K562 (cell line): Measurements from ENCODE around the gene TYW1B. TPM values are rescaled to one million over a fixed set of nuclear protein-coding genes. Genes with fewer than 3 reads are reported as not detected.
"Not testable (repeated sequence)": the region's sequence is repeated elsewhere in the genome, so short reads cannot be mapped to it uniquely, and the experiment has no call there.

Experiments used
- ATAC-seq: fragments of 200-7000 bp; cut with Tn5 transposase; 3 replicates; pipeline ENCODE4 v1.9.1; 2020; ENCODE audit warnings: moderate library complexity
- BruUV-seq: library from RNA; stranded (reverse); fragments of 400-500 nt; replicated peaks from 2 replicates; lab custom pipeline; 2021; lab: Mats Ljungman, UMichigan
- CTCF ChIA-PET: fragments of 300-600 bp; formaldehyde crosslinking; extraction: SDS; loops from one replicate; lab custom pipeline; 2021; ENCODE audit warnings: low intra/inter-chr PET ratio; lab: Yijun Ruan, JAX
- POLR2A ChIA-PET: fragments of 300-600, 350-650 bp; sonication (Branson Sonifier 250); formaldehyde crosslinking; extraction: SDS; loops from one replicate; lab custom pipeline; 2021; ENCODE audit warnings: antibody characterized with exemption, inconsistent platforms; lab: Yijun Ruan, JAX
- DNase-seq, 4 experiments: peaks; one replicate each; pipeline versions ENCODE4 v3.0.0 to v3.0.0-alpha.2; 2011 to 2018; ENCODE audit warnings: low spot score in 3 of 4, mixed read lengths in 3 of 4; ENCODE audit errors: extremely low read depth in 1 of 4
- FAIRE-seq: peaks from 2 replicates; lab custom pipeline; 2011; peaks lifted over from hg19 to GRCh38; lab: Jason Lieb, UNC
- H2AFZ ChIP-seq: 2 replicates; pipeline ENCODE4 v1.6.0; 2011; ENCODE audit warnings: low read depth, low read length, control low read depth, inconsistent platforms
- H3K27ac ChIP-seq: fragments of 200-600 bp; 3 replicates; pipeline ENCODE4 v1.8.0; 2011; ENCODE audit warnings: low read depth, mild to moderate bottlenecking, control low read depth, inconsistent platforms, low read length, moderate library complexity, mixed read lengths; ENCODE audit errors: extremely low read depth
- H3K27me3 ChIP-seq, 2 experiments: fragments of 300-600 bp in 1 of 2; 2 replicates in 1 of 2; 3 replicates in 1 of 2; pipeline versions ENCODE4 v1.6.0 to v1.8.0; 2011; ENCODE audit warnings: inconsistent platforms in 2 of 2, low read length in 2 of 2, mild to moderate bottlenecking in 1 of 2, mixed read lengths in 1 of 2, moderate library complexity in 1 of 2; ENCODE audit not compliant: control insufficient read depth in 2 of 2, insufficient read depth in 2 of 2
- H3K36me3 ChIP-seq: fragments of 300-600 bp; 3 replicates; pipeline ENCODE4 v1.8.0; 2011; ENCODE audit warnings: mild to moderate bottlenecking, low read length, inconsistent platforms; ENCODE audit not compliant: control insufficient read depth, insufficient read depth
- H3K4me1 ChIP-seq, 2 experiments: fragments of 200-600 bp in 1 of 2; replicated peaks in 1 of 2; 2 replicates in 1 of 2; 3 replicates in 1 of 2; pipeline versions ENCODE4 v1.5.1 to v1.8.0; 2011; ENCODE audit warnings: inconsistent platforms in 2 of 2, low read length in 2 of 2, mild to moderate bottlenecking in 1 of 2, mixed read lengths in 1 of 2, moderate library complexity in 1 of 2; ENCODE audit not compliant: control insufficient read depth in 2 of 2, insufficient read depth in 2 of 2
- H3K4me2 ChIP-seq: 2 replicates; pipeline ENCODE4 v1.6.1; 2011; ENCODE audit warnings: low read length, control low read depth, inconsistent platforms, mixed read lengths; ENCODE audit not compliant: insufficient read depth
- H3K4me3 ChIP-seq: fragments of 200-600 bp; sonication (generic), shearing (Covaris generic); 2 replicates; pipeline ENCODE4 v1.5.1; 2016; ENCODE audit warnings: control low read depth, inconsistent platforms
- H3K79me2 ChIP-seq: fragments of 200-600 bp; 3 replicates; pipeline ENCODE4 v1.8.0; 2011; ENCODE audit warnings: low read length, inconsistent platforms; ENCODE audit not compliant: control insufficient read depth, insufficient read depth
- H3K9ac ChIP-seq, 2 experiments: 2 replicates each; pipeline versions ENCODE4 v1.6.0 to v1.6.1; 2011; ENCODE audit warnings: low read depth in 2 of 2, low read length in 2 of 2, control low read depth in 1 of 2, inconsistent platforms in 1 of 2, mild to moderate bottlenecking in 1 of 2, mixed read lengths in 1 of 2; ENCODE audit not compliant: insufficient read depth in 1 of 2
- H3K9me1 ChIP-seq: one replicate; pipeline ENCODE4 v1.6.0; 2011; ENCODE audit warnings: inconsistent platforms, mild to moderate bottlenecking, low read length, moderate library complexity; ENCODE audit not compliant: control insufficient read depth, insufficient read depth
- H3K9me3 ChIP-seq: replicated peaks from 2 replicates; pipeline ENCODE4 v1.5.1; 2011; ENCODE audit warnings: low read depth, low read length, inconsistent platforms; ENCODE audit not compliant: control insufficient read depth, insufficient read depth
- H4K20me1 ChIP-seq: replicated peaks from 2 replicates; pipeline ENCODE4 v1.6.1; 2011; ENCODE audit warnings: low read length, inconsistent platforms, mixed read lengths; ENCODE audit not compliant: control insufficient read depth, insufficient read depth
- CEBPB ChIP-seq: fragments of 450-650 bp; IDR thresholded peaks from 2 replicates; pipeline ENCODE4 v1.6.1; 2016; ENCODE audit warnings: missing genetic modification characterization, missing compliant biosample characterization
- WGBS: fragments of 100-300 bp; shearing (Covaris generic); methylation state at CpG from one replicate; pipeline ENCODE4 v1.1.6; 2016; ENCODE audit warnings: low coverage, mixed read lengths; ENCODE audit not compliant: insufficient coverage; ENCODE audit errors: missing lambda C conversion rate; 5-methylcytosine and 5-hydroxymethylcytosine counted together
- in situ Hi-C: fragments of 300-500 bp; cut with MboI; formaldehyde crosslinking; loops from 4 replicates; pipeline ENCODE4 v1.15.0; 2018; ENCODE audit warnings: inconsistent platforms, mixed read lengths
- intact Hi-C: fragments of 100-400 bp; cut with micrococcal nuclease; formaldehyde crosslinking; loops from 2 replicates; pipeline ENCODE4 v1.14.2; 2022
- polyA plus RNA-seq, 8 experiments: library from polyadenylated mRNA; depleted of rRNA in 4 of 8; stranded (reverse) in 5 of 8; unstranded in 3 of 8; fragments of >200 nt; fragmentation: Nextera tagmentation in 2 of 8; fragmentation: Illumina TruSeq in 1 of 8; extraction: Ambion mirVana in 2 of 8; extraction: Trizol in 1 of 8; gene quantifications; 2 replicates each; pipeline versions ENCODE4 v1.2.1 to v1.2.3, GENCODE V29; 2011 to 2014; ENCODE audit warnings: inconsistent platforms in 1 of 8, missing spikeins in 1 of 8
- total RNA-seq, 7 experiments: library from RNA; depleted of rRNA in 6 of 7; stranded (reverse); fragments of >200 nt in 6 of 7; fragmentation: Illumina TruSeq in 2 of 7; extraction: Trizol in 2 of 7; gene quantifications; 2 replicates each; pipeline versions ENCODE4 v1.2.1 to v1.2.3, GENCODE V29; 2011 to 2021; ENCODE audit warnings: low replicate concordance in 1 of 7

The TYW1B gene
- total and polyA plus RNA-seq, 9 of the 15 experiments (the other 6 are each of a cell fraction or from before 2014, with no cell fraction given), result 5.8 to 14.7 (median 9.8) TPM

- H3K27ac ChIP-seq, CTCF ChIA-PET, H3K9me3 ChIP-seq, FAIRE-seq, BruUV-seq, H3K79me2 ChIP-seq, POLR2A ChIA-PET, H3K36me3 ChIP-seq, in situ Hi-C loops, H3K4me1 ChIP-seq, H3K27me3 ChIP-seq, H3K4me3 ChIP-seq, H3K4me2 ChIP-seq, H3K9me1 ChIP-seq, ATAC-seq, DNase-seq, intact Hi-C loops, H3K9ac ChIP-seq, H2AFZ ChIP-seq, H4K20me1 ChIP-seq: not testable (repeated sequence)
- 75% methylated on average over 8 of the region's 8 CpGs for WGBS
These were observed 243.4 kb downstream of the TYW1B start for GRCh38 chr7:72584576-72584975.

- BruUV-seq, H3K9me1 ChIP-seq, H3K9ac ChIP-seq, H2AFZ ChIP-seq, H3K27ac ChIP-seq, FAIRE-seq, CTCF ChIA-PET, POLR2A ChIA-PET, DNase-seq, H3K79me2 ChIP-seq, H3K27me3 ChIP-seq, intact Hi-C loops, H3K4me3 ChIP-seq, H3K4me2 ChIP-seq, H3K9me3 ChIP-seq, in situ Hi-C loops, ATAC-seq, H4K20me1 ChIP-seq, H3K4me1 ChIP-seq, H3K36me3 ChIP-seq: not testable (repeated sequence)
- WGBS, result 42% methylated on average over 3 of the region's 3 CpGs
- TF ChIP-seq CEBPB (tag), result peak; percentile 19; the same call in 1 of the 2 replicates
These were observed 244.2 kb downstream of the TYW1B start for GRCh38 chr7:72583620-72584361.

GRCh38 chr7:72580142-72580770, 247.7 kb downstream of the TYW1B start:
- H3K4me2 ChIP-seq, H3K4me1 ChIP-seq, H3K27ac ChIP-seq, H2AFZ ChIP-seq, H3K9me3 ChIP-seq, POLR2A ChIA-PET, H4K20me1 ChIP-seq, in situ Hi-C loops, intact Hi-C loops, BruUV-seq, H3K9me1 ChIP-seq, CTCF ChIA-PET, ATAC-seq, H3K79me2 ChIP-seq, H3K9ac ChIP-seq, H3K27me3 ChIP-seq, H3K4me3 ChIP-seq, DNase-seq, H3K36me3 ChIP-seq, FAIRE-seq: not testable (repeated sequence)
- 65% methylated on average over 9 of the region's 9 CpGs for WGBS
